Endothelial cell of umbilical vein (primary cell): ENCODE results near the gene TRAPPC10. TPM values are rescaled to one million over a fixed set of nuclear protein-coding genes. Genes with fewer than 3 reads are reported as not detected.

Source experiments
- BruUV-seq: library from RNA; stranded (reverse); fragments of 400-500 nt; replicated peaks from 2 replicates; lab custom pipeline; 2021; lab: Mats Ljungman, UMichigan
- CTCF ChIA-PET: fragments of 300-600, 350-600 bp; sonication (Branson Sonifier 250); formaldehyde crosslinking; loops from one replicate; lab custom pipeline; 2021; ENCODE audit warnings: antibody characterized with exemption, inconsistent platforms; lab: Charles Lee
- POLR2A ChIA-PET: fragments of 300-600, 350-600 bp; sonication (Branson Sonifier 250); formaldehyde crosslinking; loops from one replicate; lab custom pipeline; 2021; ENCODE audit warnings: antibody characterized with exemption, inconsistent platforms; lab: Charles Lee
- DNase-seq: peaks from one replicate; pipeline ENCODE4 v3.0.0-alpha.2; 2011; ENCODE audit warnings: low read depth, low spot score
- FAIRE-seq: peaks from 2 replicates; lab custom pipeline; 2011; peaks lifted over from hg19 to GRCh38; lab: Jason Lieb, UNC
- H2AFZ ChIP-seq: 2 replicates; pipeline ENCODE4 v1.6.0; 2012; ENCODE audit warnings: low read depth, low read length, control low read depth, inconsistent platforms
- H3K27ac ChIP-seq: 2 replicates; pipeline ENCODE4 v1.5.1; 2011; ENCODE audit warnings: low read depth, mild to moderate bottlenecking, control low read depth, low read length, moderate library complexity; ENCODE audit not compliant: insufficient read depth
- H3K27me3 ChIP-seq, 2 experiments: 2 replicates each; pipeline versions ENCODE4 v1.6.0 to v1.6.1; 2011; ENCODE audit warnings: low read length in 2 of 2, mixed read lengths in 1 of 2; ENCODE audit not compliant: control insufficient read depth in 2 of 2, insufficient read depth in 2 of 2
- H3K36me3 ChIP-seq, 2 experiments: 2 replicates in 1 of 2; 3 replicates in 1 of 2; pipeline ENCODE4 v1.5.1; 2011; ENCODE audit warnings: low read length in 2 of 2, mild to moderate bottlenecking in 1 of 2, moderate library complexity in 1 of 2; ENCODE audit not compliant: control insufficient read depth in 2 of 2, insufficient read depth in 2 of 2; ENCODE audit errors: extremely low read depth in 1 of 2
- H3K4me1 ChIP-seq: 3 replicates; pipeline ENCODE4 v1.5.1; 2011; ENCODE audit warnings: mild to moderate bottlenecking, low read length; ENCODE audit not compliant: control insufficient read depth, insufficient read depth; ENCODE audit errors: extremely low read depth
- H3K4me2 ChIP-seq: 2 replicates; pipeline ENCODE4 v1.6.1; 2011; ENCODE audit warnings: low read length, control low read depth, mixed read lengths; ENCODE audit not compliant: insufficient read depth
- H3K4me3 ChIP-seq, 3 experiments: fragments of 200-600 bp in 1 of 3; sonication (generic), shearing (Covaris generic) in 1 of 3; replicated peaks in 1 of 3; 2 replicates each; pipeline ENCODE4 v1.5.1; 2011 to 2016; ENCODE audit warnings: control low read depth in 3 of 3, low read length in 3 of 3, mild to moderate bottlenecking in 2 of 3, inconsistent platforms in 1 of 3, low read depth in 1 of 3, moderate library complexity in 1 of 3; ENCODE audit not compliant: insufficient read depth in 1 of 3
- H3K79me2 ChIP-seq: 2 replicates; pipeline ENCODE4 v1.6.0; 2012; ENCODE audit warnings: low read length, inconsistent platforms; ENCODE audit not compliant: control insufficient read depth, insufficient read depth
- H3K9ac ChIP-seq: replicated peaks from 2 replicates; pipeline ENCODE3; 2011; ENCODE audit warnings: low read length, control low read depth; ENCODE audit not compliant: insufficient read depth; ENCODE audit errors: extremely low read depth
- H3K9me1 ChIP-seq: replicated peaks from 3 replicates; pipeline ENCODE4 v1.6.0; 2011; ENCODE audit warnings: mild to moderate bottlenecking, low read length; ENCODE audit not compliant: control insufficient read depth, insufficient read depth; ENCODE audit errors: extremely low read depth
- H3K9me3 ChIP-seq: replicated peaks from 2 replicates; pipeline ENCODE4 v1.5.1; 2012; ENCODE audit warnings: low read length, inconsistent platforms; ENCODE audit not compliant: control insufficient read depth, insufficient read depth
- H4K20me1 ChIP-seq: replicated peaks from 2 replicates; pipeline ENCODE3; 2011; ENCODE audit warnings: mild to moderate bottlenecking, low read length; ENCODE audit not compliant: control insufficient read depth, insufficient read depth; ENCODE audit errors: extremely low read depth
- CTCF ChIP-seq, 2 donors: IDR thresholded peaks; 1 replicate in 1 of 2; 2 replicates in 1 of 2; pipeline ENCODE4 v1.5.1; 2011; ENCODE audit warnings: low read length in 2 of 2, mild to moderate bottlenecking in 2 of 2, moderate library complexity in 2 of 2, control low read depth in 1 of 2, inconsistent platforms in 1 of 2, low read depth in 1 of 2; ENCODE audit not compliant: insufficient read depth in 1 of 2; ENCODE audit errors: extremely low read depth in 1 of 2
- EZH2 ChIP-seq: IDR thresholded peaks from 2 replicates; pipeline ENCODE4 v1.6.1; 2012; ENCODE audit warnings: borderline replicate concordance, low read depth, mild to moderate bottlenecking, moderate library complexity, low read length, inconsistent platforms; ENCODE audit not compliant: severe bottlenecking
- FOS ChIP-seq: IDR thresholded peaks from 2 replicates; pipeline ENCODE4 v1.6.1; 2011; ENCODE audit warnings: mild to moderate bottlenecking, low read length, moderate library complexity, borderline replicate concordance; ENCODE audit not compliant: insufficient read depth
- GATA2 ChIP-seq: IDR thresholded peaks from 2 replicates; pipeline ENCODE4 v1.7.0; 2011; ENCODE audit warnings: low read depth, mild to moderate bottlenecking, moderate library complexity, mixed read lengths, low read length; ENCODE audit not compliant: insufficient read length, insufficient read depth
- JUN ChIP-seq: IDR thresholded peaks from 2 replicates; pipeline ENCODE4 v1.6.1; 2011; ENCODE audit warnings: borderline replicate concordance, low read depth; ENCODE audit not compliant: insufficient read length, insufficient read depth
- MYC ChIP-seq: IDR thresholded peaks from one replicate; pipeline ENCODE4 v1.6.1; 2011; ENCODE audit warnings: mild to moderate bottlenecking, low read depth, low read length
- POLR2A ChIP-seq: IDR thresholded peaks from 2 replicates; pipeline ENCODE4 v1.6.1; 2012; ENCODE audit warnings: low read depth, mild to moderate bottlenecking, control low read depth, low read length
- POLR2AphosphoS5 ChIP-seq: IDR thresholded peaks from 2 replicates; pipeline ENCODE4 v1.6.1; 2012; ENCODE audit warnings: low read depth, mild to moderate bottlenecking, control low read depth, low read length, moderate library complexity; ENCODE audit not compliant: insufficient read depth
- dilution Hi-C: fragments of 300-500 bp; cut with MboI; formaldehyde crosslinking; loops from one replicate; pipeline ENCODE4 v1.15.0; 2019; ENCODE audit warnings: low sequenced_read_pairs; ENCODE audit not compliant: extremely low pct_ligation_motif_present
- intact Hi-C: fragments of 100-400 bp; cut with micrococcal nuclease; formaldehyde crosslinking; loops from one replicate; pipeline ENCODE4 v1.10.0; 2022
- polyA plus RNA-seq, 4 experiments: library from polyadenylated mRNA; depleted of rRNA in 3 of 4; stranded (reverse) in 3 of 4; unstranded in 1 of 4; fragments of >200 nt; gene quantifications; 2 replicates each; pipeline versions ENCODE4 v1.2.1 to v1.2.3, GENCODE V29; 2011 to 2012; ENCODE audit warnings: missing spikeins in 1 of 4
- total RNA-seq: library from RNA; stranded (reverse); gene quantifications from 2 replicates; pipeline ENCODE4 v1.2.3, GENCODE V29; 2021
- TF ChIP-seq, protein P1 (sequence below): IDR thresholded peaks from 2 replicates; pipeline ENCODE4 v1.6.1; 2011; ENCODE audit not compliant: insufficient read depth, insufficient read length

Gene TRAPPC10
- total and polyA plus RNA-seq, 2 donors (not counting 3 experiments of a cell fraction or from before 2014, with no cell fraction given), result 21.5 to 33.6 TPM

DNA sequence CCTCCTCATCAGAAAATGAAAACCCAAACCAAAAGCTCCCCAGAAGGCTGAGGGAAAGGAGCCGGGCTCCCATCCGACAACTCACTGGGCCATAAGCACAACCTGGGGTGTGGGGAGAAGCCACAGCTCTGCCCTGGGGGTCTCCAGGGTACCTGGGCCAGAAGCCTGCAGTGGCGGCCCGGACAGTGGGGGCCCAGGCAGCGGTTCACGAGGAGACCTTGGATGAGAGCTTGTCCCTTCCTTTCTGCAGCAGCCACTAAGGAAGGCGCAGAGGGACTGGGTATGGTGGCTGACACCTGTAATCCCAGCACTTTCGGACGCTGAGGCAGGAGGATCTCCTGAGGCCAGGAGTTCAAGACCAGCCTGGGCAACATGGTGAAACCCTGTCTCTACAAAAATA is 17.5 kb upstream of the TRAPPC10 start:
- dilution Hi-C loops (no loop called here), intact Hi-C loops (no loop called here)
- H3K36me3 ChIP-seq, result no peaks in the 10 kb centered on the region
- BruUV-seq, result no TSS peak
- ChIA-PET POLR2A (no interaction called here), CTCF (interaction anchor here (1.0 kb wide), 1 partner anchor 19 kb away, joined by 4 read pairs; no protein-coding TSS in a partner anchor)
- DNase-seq, result no peak
- no peak overlapping the region for H3K9ac ChIP-seq
- no peaks in the 10 kb centered on the region for H3K79me2 ChIP-seq
- no peak for FAIRE-seq
- no peaks in the 10 kb centered on the region for H4K20me1 ChIP-seq
- H3K4me3 ChIP-seq, result no peak overlapping the region
- H3K27me3 ChIP-seq, result no peaks in the 10 kb centered on the region
- no peak overlapping the region for H2AFZ ChIP-seq
- H3K9me1 ChIP-seq, result no peaks in the 10 kb centered on the region
- H3K9me3 ChIP-seq, result no peaks in the 10 kb centered on the region
- H3K4me1 ChIP-seq, result no peaks in the 10 kb centered on the region
- no peak overlapping the region for H3K27ac ChIP-seq
- no peak for TF ChIP-seq POLR2AphosphoS5
- H3K4me2 ChIP-seq, result no peak overlapping the region

GRCh38 chr21:43995521-43996105 is 16.5 kb upstream of the TRAPPC10 start:
- Histone ChIP-seq H3K79me2 (no peaks in the 10 kb centered on the region), H2AFZ (no peak overlapping the region), H3K36me3 (no peaks in the 10 kb centered on the region), H3K9ac (no peak overlapping the region), H3K9me3 (no peaks in the 10 kb centered on the region), H3K9me1 (no peaks in the 10 kb centered on the region), H3K27ac (no peak overlapping the region), H3K4me1 (no peaks in the 10 kb centered on the region), H4K20me1 (no peaks in the 10 kb centered on the region), H3K27me3 (no peaks in the 10 kb centered on the region), H3K4me3 (no peak overlapping the region), H3K4me2 (no peak overlapping the region)
- BruUV-seq, result no TSS peak
- dilution Hi-C loops (no loop called here), intact Hi-C loops (no loop called here)
- no peak for DNase-seq
- no peak for FAIRE-seq
- TF ChIP-seq POLR2A (no peak), POLR2AphosphoS5 (no peak), EZH2 (no peak), CTCF (IDR thresholded peaks at IDR 0.05; ENCODE audit: extremely low read depth in 1 of 2, insufficient read depth in 1 of 2, low read depth in 1 of 2, low read length in 2 of 2) (no peak), GATA2 (no peak), JUN (no peak), FOS (no peak), MYC (no peak)
- TF ChIP-seq, protein P1, sequence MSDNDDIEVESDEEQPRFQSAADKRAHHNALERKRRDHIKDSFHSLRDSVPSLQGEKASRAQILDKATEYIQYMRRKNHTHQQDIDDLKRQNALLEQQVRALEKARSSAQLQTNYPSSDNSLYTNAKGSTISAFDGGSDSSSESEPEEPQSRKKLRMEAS, result no peak
- POLR2A ChIA-PET, result no interaction called here
- CTCF ChIA-PET, result no interaction called here
